BLaER1 (cell line): ENCODE measurements around the gene ENG.

ENCODE experiments used
- H3K27ac ChIP-seq: shearing (Covaris generic); formaldehyde crosslinking; 2 replicates; pipeline ENCODE4 v1.8.1; 2022
- H3K27me3 ChIP-seq: shearing (Covaris generic); formaldehyde crosslinking; 2 replicates; pipeline ENCODE4 v1.8.1; 2022
- H3K36me3 ChIP-seq: shearing (Covaris generic); formaldehyde crosslinking; 2 replicates; pipeline ENCODE4 v1.8.1; 2022
- H3K4me1 ChIP-seq: shearing (Covaris generic); formaldehyde crosslinking; 2 replicates; pipeline ENCODE4 v1.8.1; 2022
- H3K4me2 ChIP-seq: shearing (Covaris generic); formaldehyde crosslinking; 2 replicates; pipeline ENCODE4 v1.8.1; 2022
- H3K4me3 ChIP-seq: shearing (Covaris generic); formaldehyde crosslinking; 2 replicates; pipeline ENCODE4 v1.8.1; 2022
- H3K9ac ChIP-seq: shearing (Covaris generic); formaldehyde crosslinking; 2 replicates; pipeline ENCODE4 v1.8.1; 2022
- H3K9me3 ChIP-seq: shearing (Covaris generic); formaldehyde crosslinking; 2 replicates; pipeline ENCODE4 v1.8.1; 2022
- H4K20me1 ChIP-seq: shearing (Covaris generic); formaldehyde crosslinking; 2 replicates; pipeline ENCODE4 v1.8.1; 2022
- Cebpa-rat ChIP-seq: shearing (Covaris generic); IDR thresholded peaks from 2 replicates; pipeline ENCODE4 v1.8.1; 2022

The ENG gene

GRCh38 chr9:127779136-127779981, 75.1 kb downstream of the ENG start:
- Histone ChIP-seq H3K4me3 (peak overlapping the region; percentile 79), H4K20me1 (peaks cover 38% of the 10 kb centered on the region), H3K27me3 (no peaks in the 10 kb centered on the region), H3K4me2 (peak overlapping the region; percentile 88), H3K9me3 (no peaks in the 10 kb centered on the region), H3K36me3 (peaks cover 9% of the 10 kb centered on the region), H3K27ac (peak overlapping the region; percentile 92), H3K4me1 (peaks cover 83% of the 10 kb centered on the region), H3K9ac (peak overlapping the region; percentile 92)
- TF ChIP-seq Cebpa-rat = peak; percentile 57; the same call in 1 of the 2 replicates

GRCh38 chr9:127778280-127779135, 76.0 kb downstream of the ENG start, which contains the start of gene SH2D3C:
Gene SH2D3C, minus strand, starts transcription at chr9:127778666. Its CDS starts 39 bp downstream, at chr9:127778627.
- Histone ChIP-seq H3K36me3 (peaks cover 17% of the 10 kb centered on the region), H3K4me3 (peak within 1 kb of the TSS; percentile 79), H4K20me1 (peaks cover 47% of the 10 kb centered on the region), H3K4me1 (peaks cover 83% of the 10 kb centered on the region), H3K27ac (peak within 1 kb of the TSS; percentile 92), H3K4me2 (peak within 1 kb of the TSS; percentile 88), H3K27me3 (no peaks in the 10 kb centered on the region), H3K9me3 (no peaks in the 10 kb centered on the region), H3K9ac (peak within 1 kb of the TSS; percentile 92)
- TF ChIP-seq Cebpa-rat = no peak

DNA sequence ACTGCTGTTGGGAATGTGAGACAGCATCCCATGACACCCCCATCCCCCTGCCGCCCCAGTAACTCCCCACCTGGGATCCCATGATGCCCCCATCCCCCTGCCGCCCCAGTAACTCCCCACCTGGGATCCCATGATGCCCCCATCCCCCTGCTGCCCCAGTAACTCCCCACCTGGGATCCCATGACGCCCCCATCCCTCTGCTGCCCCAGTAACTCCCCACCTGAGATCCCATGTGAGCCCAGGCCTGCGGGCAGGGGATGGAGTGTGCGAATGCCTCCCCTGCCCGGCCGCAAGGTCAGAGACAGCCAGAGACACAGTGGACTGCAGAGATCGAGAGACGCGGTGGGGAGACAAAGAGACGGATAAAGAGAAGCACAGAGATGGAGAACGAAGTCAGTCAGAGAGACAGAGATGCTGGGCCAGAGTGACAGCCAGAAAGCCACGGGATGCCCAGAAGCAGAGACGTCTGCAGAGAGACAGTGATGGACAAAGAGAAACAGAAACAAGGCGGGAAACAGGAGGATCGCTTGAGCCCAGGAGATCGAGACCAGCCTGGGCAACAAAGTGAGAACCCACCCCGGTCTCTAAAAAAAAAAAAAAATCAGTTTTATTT, 77.0 kb downstream of the ENG start:
- Histone ChIP-seq H4K20me1 (peaks cover 57% of the 10 kb centered on the region), H3K9ac (peak overlapping the region; percentile 92), H3K27ac (peak overlapping the region; percentile 92), H3K36me3 (peaks cover 28% of the 10 kb centered on the region), H3K4me1 (peaks cover 82% of the 10 kb centered on the region), H3K27me3 (no peaks in the 10 kb centered on the region), H3K9me3 (no peaks in the 10 kb centered on the region), H3K4me2 (peak overlapping the region; percentile 88), H3K4me3 (peak overlapping the region; percentile 79)
- no peak for TF ChIP-seq Cebpa-rat

- Histone ChIP-seq H3K9ac (peak overlapping the region; percentile 92), H3K36me3 (peaks cover 33% of the 10 kb centered on the region), H3K4me2 (peak overlapping the region; percentile 88), H3K4me1 (peaks cover 82% of the 10 kb centered on the region), H3K27ac (peak overlapping the region; percentile 92), H3K9me3 (no peaks in the 10 kb centered on the region), H3K4me3 (peak overlapping the region; percentile 79), H4K20me1 (peaks cover 63% of the 10 kb centered on the region), H3K27me3 (no peaks in the 10 kb centered on the region)
- no peak for TF ChIP-seq Cebpa-rat
These were observed 77.6 kb downstream of the ENG start for GRCh38 chr9:127776924-127777289.

DNA sequence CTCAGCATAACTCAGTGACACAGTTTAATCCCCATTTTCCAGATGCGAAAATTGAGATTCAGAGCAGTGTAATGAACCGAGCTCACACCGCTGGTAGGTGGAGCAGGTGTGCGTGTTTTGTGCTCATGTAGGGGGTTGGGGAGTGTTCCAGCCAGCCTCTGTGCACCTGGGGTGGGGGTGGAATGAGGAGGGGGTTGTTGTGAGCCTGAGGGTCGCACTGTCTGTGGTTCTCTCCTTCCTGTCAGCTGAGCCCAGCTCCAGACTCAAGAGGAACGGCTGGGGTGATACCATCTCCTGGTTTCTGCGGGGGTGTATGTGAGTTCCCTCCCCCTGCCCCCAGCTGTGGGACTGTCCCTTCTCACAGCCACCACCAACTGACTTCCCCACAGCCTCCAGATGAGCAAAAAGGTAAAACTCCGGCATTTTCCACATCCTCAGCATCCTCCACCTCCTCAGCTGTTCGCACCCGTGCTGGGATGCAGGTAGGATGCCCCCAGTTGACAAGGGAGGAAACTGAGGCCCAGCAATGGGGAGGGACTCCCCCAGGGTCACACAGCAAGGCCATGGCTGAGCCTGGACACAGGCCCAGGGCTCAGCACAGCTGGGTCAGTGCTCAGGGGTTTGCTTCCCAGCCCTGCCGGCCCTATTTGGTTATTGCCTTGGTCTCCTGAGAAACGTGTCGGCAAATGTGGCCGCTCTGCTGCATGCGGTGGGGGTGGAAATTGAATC, 78.1 kb downstream of the ENG start:
- Histone ChIP-seq H3K9me3 (no peaks in the 10 kb centered on the region), H3K27ac (peak overlapping the region; percentile 92), H3K4me1 (peaks cover 81% of the 10 kb centered on the region), H3K27me3 (no peaks in the 10 kb centered on the region), H4K20me1 (peaks cover 67% of the 10 kb centered on the region), H3K36me3 (peaks cover 37% of the 10 kb centered on the region), H3K4me2 (peak overlapping the region; percentile 88), H3K9ac (peak overlapping the region; percentile 92), H3K4me3 (peak overlapping the region; percentile 79)
- no peak for TF ChIP-seq Cebpa-rat

DNA sequence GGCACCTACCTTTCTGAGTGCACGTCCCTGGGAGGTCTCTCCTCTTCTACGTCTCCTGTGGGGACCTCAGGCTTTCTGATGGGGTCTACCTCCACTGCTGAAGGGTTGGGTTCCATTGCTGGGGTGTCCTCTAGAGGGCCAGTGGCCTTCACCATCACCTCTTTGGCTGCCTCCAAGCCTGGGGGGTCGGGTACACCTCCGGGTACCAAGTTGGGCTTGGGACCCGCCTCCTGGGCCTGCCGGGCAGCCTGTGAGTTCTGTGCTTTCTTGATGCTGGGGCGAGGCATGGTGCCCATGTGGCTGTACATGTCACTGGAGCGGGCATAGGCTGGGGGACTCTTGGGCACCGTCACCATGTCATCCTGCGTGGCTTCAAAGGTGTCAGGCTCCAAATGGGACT, 80.5 kb downstream of the ENG start:
- Histone ChIP-seq H3K4me3 (no peak overlapping the region), H3K27ac (no peak overlapping the region), H3K27me3 (no peaks in the 10 kb centered on the region), H4K20me1 (peaks cover 72% of the 10 kb centered on the region), H3K4me2 (0 out of 2 replicates have a peak overlapping the region, but pooled peaks have one; percentile 11), H3K36me3 (peaks cover 46% of the 10 kb centered on the region), H3K4me1 (peaks cover 79% of the 10 kb centered on the region), H3K9me3 (no peaks in the 10 kb centered on the region), H3K9ac (peak overlapping the region; percentile 34; the same call in 1 of the 2 replicates)
- no peak for TF ChIP-seq Cebpa-rat

DNA sequence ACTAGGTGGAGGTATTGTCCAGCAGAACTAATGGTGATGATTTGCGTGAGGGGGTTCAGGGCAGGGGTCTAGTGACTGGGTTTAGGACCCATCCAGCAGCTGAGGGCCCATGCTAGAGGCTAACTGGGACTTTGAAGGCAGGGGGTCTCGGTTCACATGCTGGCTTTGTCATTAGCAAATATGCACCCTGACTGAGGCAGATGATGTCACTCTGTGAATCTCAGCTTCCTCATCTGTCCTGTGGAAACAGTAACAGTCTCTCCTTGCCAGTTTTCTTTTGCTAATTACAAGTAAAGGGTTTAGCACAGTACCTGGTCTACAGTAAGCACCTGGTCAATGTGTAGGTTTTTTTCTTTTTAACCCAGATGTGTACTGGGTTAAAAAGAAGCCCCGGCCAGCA, 81.2 kb downstream of the ENG start:
- Histone ChIP-seq H3K27me3 (no peaks in the 10 kb centered on the region), H3K27ac (no peak overlapping the region), H4K20me1 (peaks cover 77% of the 10 kb centered on the region), H3K9me3 (no peaks in the 10 kb centered on the region), H3K4me1 (peaks cover 79% of the 10 kb centered on the region), H3K4me2 (0 out of 2 replicates have a peak overlapping the region, but pooled peaks have one; percentile 11), H3K9ac (peak overlapping the region; percentile 18; the same call in 1 of the 2 replicates), H3K4me3 (no peak overlapping the region), H3K36me3 (peaks cover 49% of the 10 kb centered on the region)
- no peak for TF ChIP-seq Cebpa-rat

GRCh38 chr9:127772603-127773002, 81.9 kb downstream of the ENG start:
- peak overlapping the region; percentile 6; the same call in 1 of the 2 replicates for H3K4me2 ChIP-seq

More at GRCh38 chr9:127772603-127773002, 81.9 kb downstream of the ENG start:
- no peak for TF ChIP-seq Cebpa-rat
- Histone ChIP-seq H3K27me3 (no peaks in the 10 kb centered on the region), H3K27ac (no peak overlapping the region), H3K9me3 (no peaks in the 10 kb centered on the region), H4K20me1 (peaks cover 84% of the 10 kb centered on the region), H3K36me3 (peaks cover 56% of the 10 kb centered on the region), H3K9ac (no peak overlapping the region), H3K4me3 (no peak overlapping the region), H3K4me1 (peaks cover 83% of the 10 kb centered on the region)
